Gastroesophageal sphincter (tissue), 4 donors: ENCODE measurements around the gene LBP. TPM values are rescaled to one million over a fixed set of nuclear protein-coding genes. Genes with fewer than 3 reads are reported as not detected.
A peak's percentile ranks its signal among the peaks of the same experiment; 100 is the strongest.

ENCODE experiments used
- ATAC-seq: fragments of 150-250 bp; one replicate; pipeline ENCODE4 v1.9.1; 2016; ENCODE audit warnings: mild to moderate bottlenecking, moderate library complexity
- H3K27ac ChIP-seq, 4 donors: fragments of 200-600 bp; sonication (generic) in 3 of 4; 1 replicate in 3 of 4; 2 replicates in 1 of 4; pipeline ENCODE4 v1.5.1; 2016 to 2019
- H3K27me3 ChIP-seq: fragments of 200-600 bp; sonication (generic); one replicate; pipeline ENCODE4 v1.5.1; 2019
- H3K36me3 ChIP-seq, 2 donors: fragments of 200-600 bp; sonication (generic); one replicate each; pipeline ENCODE4 v1.5.1; 2019; ENCODE audit warnings: control low read depth in 1 of 2
- H3K4me1 ChIP-seq, 3 donors: fragments of 200-600 bp; sonication (generic); 1 replicate in 2 of 3; 2 replicates in 1 of 3; pipeline ENCODE4 v1.5.1; 2016 to 2019; ENCODE audit warnings: control low read depth in 2 of 3
- H3K4me3 ChIP-seq, 2 donors: fragments of 200-600 bp; sonication (generic); one replicate each; pipeline ENCODE4 v1.5.1; 2019; ENCODE audit warnings: mild to moderate bottlenecking in 1 of 2, moderate library complexity in 1 of 2
- H3K9me3 ChIP-seq, 3 donors: fragments of 200-600 bp; sonication (generic); one replicate each; pipeline ENCODE4 v1.5.1; 2017 to 2019; ENCODE audit warnings: control low read depth in 2 of 3
- EP300 ChIP-seq: sonication (generic); formaldehyde crosslinking; IDR thresholded peaks from one replicate; pipeline ENCODE4 v1.6.1; 2017; ENCODE audit warnings: antibody characterized with exemption, mild to moderate bottlenecking
- POLR2A ChIP-seq, 2 donors: fragments of 450-650 bp; IDR thresholded peaks; one replicate each; pipeline ENCODE4 v1.6.1; 2017; ENCODE audit warnings: antibody characterized with exemption in 2 of 2, mild to moderate bottlenecking in 2 of 2, moderate library complexity in 1 of 2
- POLR2AphosphoS5 ChIP-seq: sonication (generic); formaldehyde crosslinking; IDR thresholded peaks from one replicate; pipeline ENCODE4 v1.6.1; 2017; ENCODE audit warnings: antibody characterized with exemption
- WGBS, 2 donors: methylation state at CpG; one replicate each; pipeline ENCODE4 v1.1.5; 2018; ENCODE audit warnings: low coverage in 1 of 2; 5-methylcytosine and 5-hydroxymethylcytosine counted together
- total RNA-seq, 4 donors: library from RNA; depleted of rRNA; stranded (reverse); fragments of >200 nt; gene quantifications; one replicate each; pipeline ENCODE4 v1.1.0, GENCODE V29; 2016
- TF ChIP-seq, protein P1 (sequence below), 4 experiments: fragments of 200-600 bp in 2 of 4; fragments of 450-650 bp in 2 of 4; sonication (generic) in 1 of 4; IDR thresholded peaks; one replicate each; pipeline ENCODE4 v1.5.1; 2017 to 2019; ENCODE audit warnings: antibody characterized with exemption in 4 of 4, mild to moderate bottlenecking in 2 of 4, moderate library complexity in 2 of 4

The LBP gene
- total RNA-seq, 4 donors from 2014 or later, result 0.19 to 1.8 TPM; not detected in 2

DNA sequence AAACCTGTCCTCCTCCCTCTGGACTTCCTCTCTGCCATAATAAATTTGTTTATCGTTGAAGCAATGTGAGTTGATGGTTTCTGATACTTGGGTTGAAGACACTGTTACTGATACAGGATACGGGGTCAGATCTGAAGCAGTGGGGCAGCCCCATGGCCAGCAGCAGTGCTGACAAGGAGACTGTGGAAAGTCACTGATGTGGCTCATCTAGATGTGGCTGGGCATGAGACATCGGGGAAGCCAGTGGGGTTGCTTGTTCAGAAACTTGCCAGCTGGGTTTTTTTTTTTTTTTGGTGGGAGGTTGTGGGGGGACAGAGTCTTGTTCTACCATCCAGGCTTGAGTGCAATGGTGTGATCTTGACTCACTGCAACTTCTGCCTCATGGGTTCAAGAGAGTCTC lies 45.0 kb upstream of the LBP start:
- H3K9me3 ChIP-seq, result no peaks in the 10 kb centered on the region
- no peak overlapping the region for H3K4me3 ChIP-seq
- WGBS, 2 donors, result 78 to 90% methylated on average over 3 of the region's 3 CpGs
- no peaks in the 10 kb centered on the region for H3K36me3 ChIP-seq
- no peak for ATAC-seq
- H3K27me3 ChIP-seq, result peaks cover 34% of the 10 kb centered on the region
- no peak overlapping the region for H3K27ac ChIP-seq
- peaks cover 0 to 22% (median 4%) of the 10 kb centered on the region in 3 donors for H3K4me1 ChIP-seq
- TF ChIP-seq, protein P1, sequence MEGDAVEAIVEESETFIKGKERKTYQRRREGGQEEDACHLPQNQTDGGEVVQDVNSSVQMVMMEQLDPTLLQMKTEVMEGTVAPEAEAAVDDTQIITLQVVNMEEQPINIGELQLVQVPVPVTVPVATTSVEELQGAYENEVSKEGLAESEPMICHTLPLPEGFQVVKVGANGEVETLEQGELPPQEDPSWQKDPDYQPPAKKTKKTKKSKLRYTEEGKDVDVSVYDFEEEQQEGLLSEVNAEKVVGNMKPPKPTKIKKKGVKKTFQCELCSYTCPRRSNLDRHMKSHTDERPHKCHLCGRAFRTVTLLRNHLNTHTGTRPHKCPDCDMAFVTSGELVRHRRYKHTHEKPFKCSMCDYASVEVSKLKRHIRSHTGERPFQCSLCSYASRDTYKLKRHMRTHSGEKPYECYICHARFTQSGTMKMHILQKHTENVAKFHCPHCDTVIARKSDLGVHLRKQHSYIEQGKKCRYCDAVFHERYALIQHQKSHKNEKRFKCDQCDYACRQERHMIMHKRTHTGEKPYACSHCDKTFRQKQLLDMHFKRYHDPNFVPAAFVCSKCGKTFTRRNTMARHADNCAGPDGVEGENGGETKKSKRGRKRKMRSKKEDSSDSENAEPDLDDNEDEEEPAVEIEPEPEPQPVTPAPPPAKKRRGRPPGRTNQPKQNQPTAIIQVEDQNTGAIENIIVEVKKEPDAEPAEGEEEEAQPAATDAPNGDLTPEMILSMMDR (IDR thresholded peaks at IDR 0.05), result no peak
- TF ChIP-seq POLR2A (IDR thresholded peaks at IDR 0.05) (no peak), POLR2AphosphoS5 (no peak), EP300 (no peak)

DNA sequence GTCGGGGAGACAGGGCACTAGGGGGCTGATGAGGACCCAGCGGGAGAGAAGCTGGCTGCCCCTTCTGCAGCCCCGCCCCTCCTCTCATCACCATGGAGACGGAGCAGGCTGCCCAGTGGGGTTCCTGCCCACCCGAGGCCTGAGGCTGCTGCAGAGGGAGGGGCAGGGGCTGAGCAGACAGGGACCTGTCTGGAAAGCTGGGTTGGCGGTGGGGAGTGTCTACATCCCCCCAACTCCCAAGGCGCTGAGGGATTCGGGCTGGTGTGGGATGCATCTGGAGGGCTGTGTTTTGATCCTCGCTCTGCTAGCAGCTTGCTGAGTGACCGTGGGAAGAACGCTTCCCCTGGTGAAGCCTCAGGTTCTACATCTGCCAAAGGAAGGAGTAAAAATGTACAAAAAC lies 43.5 kb upstream of the LBP start:
- Histone ChIP-seq H3K27me3 (peaks cover 42% of the 10 kb centered on the region), H3K4me1 (peaks cover 0 to 22% (median 4%) of the 10 kb centered on the region in 3 donors), H3K36me3 (no peaks in the 10 kb centered on the region), H3K27ac (no peak overlapping the region), H3K4me3 (no peak overlapping the region), H3K9me3 (no peaks in the 10 kb centered on the region)
- no peak for ATAC-seq
- TF ChIP-seq POLR2A (IDR thresholded peaks at IDR 0.05), result no peak
- no peak for TF ChIP-seq POLR2AphosphoS5
- WGBS, 2 donors, result 20 to 25% methylated on average over 1 to 8 of the region's 11 CpGs

DNA sequence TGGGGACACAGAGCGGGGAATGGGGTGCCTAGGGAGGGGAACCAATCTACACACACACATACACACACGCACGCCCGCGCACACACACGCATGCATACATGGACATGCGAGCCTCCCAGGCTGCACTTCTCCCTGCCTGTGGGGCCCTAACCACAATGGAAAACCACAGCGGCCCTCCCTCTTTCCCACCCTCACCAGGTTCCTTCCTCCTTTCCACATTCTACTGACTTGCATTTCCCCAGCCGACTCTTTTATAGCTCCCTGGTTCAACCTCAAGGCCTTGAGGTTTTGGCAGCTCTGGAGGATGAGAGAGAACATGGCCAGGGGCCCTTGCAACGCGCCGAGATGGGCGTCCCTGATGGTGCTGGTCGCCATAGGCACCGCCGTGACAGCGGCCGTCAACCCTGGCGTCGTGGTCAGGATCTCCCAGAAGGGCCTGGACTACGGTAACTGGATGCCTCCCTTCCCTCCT lies 42.3 kb upstream of the LBP start, which contains the start of gene BPI:
BPI (plus strand) TSS at position 249 of the 472 bp plus-strand sequence; CDS start at position 317, 68 bp downstream.
- Histone ChIP-seq H3K4me3 (no peak within 1 kb of the TSS), H3K9me3 (no peaks in the 10 kb centered on the region), H3K36me3 (no peaks in the 10 kb centered on the region), H3K4me1 (peaks cover 0 to 14% (median 4%) of the 10 kb centered on the region in 3 donors), H3K27ac (no peak within 1 kb of the TSS), H3K27me3 (peaks cover 42% of the 10 kb centered on the region)
- ATAC-seq, result no peak
- 53 to 73% methylated on average over 3 to 5 of the region's 21 CpGs for WGBS, 2 donors
- TF ChIP-seq, protein P1 (IDR thresholded peaks at IDR 0.05), result no peak
- TF ChIP-seq POLR2A (IDR thresholded peaks at IDR 0.05) (no peak), EP300 (no peak), POLR2AphosphoS5 (no peak)

DNA sequence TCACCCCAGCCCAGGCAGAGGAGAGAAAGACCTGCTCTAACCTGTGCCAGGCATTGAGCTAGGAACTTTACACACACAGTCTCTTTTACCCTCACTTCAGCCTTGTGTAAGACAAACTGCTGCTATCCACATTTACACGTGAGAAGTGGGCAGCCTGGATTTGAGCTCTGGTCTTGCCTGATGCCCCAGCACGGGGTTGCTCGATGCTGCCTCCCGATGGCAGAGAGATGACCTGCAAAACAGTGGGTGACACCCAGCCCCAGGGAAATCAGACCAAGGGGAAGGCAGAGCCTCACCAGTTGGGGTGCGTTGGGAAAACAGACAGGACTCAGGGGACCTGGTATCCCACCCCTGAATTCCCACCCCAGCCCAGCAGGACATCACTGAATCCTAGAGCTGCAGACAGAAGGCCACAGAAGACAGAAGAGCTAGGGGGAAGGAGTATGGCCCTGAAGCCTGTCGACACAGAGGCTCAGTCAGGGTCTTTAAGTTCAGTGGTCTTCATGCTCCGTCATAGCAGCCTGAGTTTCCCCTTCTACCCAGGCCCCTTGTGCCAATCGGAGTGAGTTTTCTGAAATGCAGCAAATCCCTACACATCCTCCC lies 41.3 kb upstream of the LBP start:
- H3K4me3 ChIP-seq, result no peak overlapping the region
- TF ChIP-seq, protein P1 (IDR thresholded peaks at IDR 0.05), result peak in 3 of 4 experiments; percentile 15 to 46 (median 38)
- TF ChIP-seq POLR2AphosphoS5, result no peak
- H3K27ac ChIP-seq, result no peak overlapping the region
- no peaks in the 10 kb centered on the region for H3K36me3 ChIP-seq
- no peaks in the 10 kb centered on the region for H3K9me3 ChIP-seq
- WGBS, 2 donors, result 82 to 94% methylated on average over 3 of the region's 8 CpGs
- peaks cover 0 to 4% (median under 1%) of the 10 kb centered on the region in 3 donors for H3K4me1 ChIP-seq
- no peak for ATAC-seq
- peaks cover 46% of the 10 kb centered on the region for H3K27me3 ChIP-seq

DNA sequence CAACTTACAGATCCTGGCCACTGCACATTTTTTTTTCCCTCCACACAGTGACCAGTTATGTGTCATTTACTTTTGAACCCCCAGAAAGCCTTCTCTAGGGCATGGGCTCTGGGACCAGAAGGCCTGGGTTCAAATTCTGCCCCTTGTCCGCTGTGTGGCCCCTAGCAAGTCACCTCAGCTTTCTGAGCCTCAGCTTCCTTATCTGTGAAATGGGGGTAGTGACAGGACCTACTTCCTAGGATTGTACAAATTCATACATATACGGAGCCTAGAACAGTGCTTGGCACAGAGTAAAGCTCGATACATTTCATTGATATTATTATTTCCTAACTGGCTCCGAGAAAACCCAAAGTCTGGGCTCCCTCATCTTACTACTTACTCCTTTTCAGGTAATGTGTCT lies 40.7 kb upstream of the LBP start:
- Histone ChIP-seq H3K27me3 (peaks cover 47% of the 10 kb centered on the region), H3K27ac (no peak overlapping the region), H3K36me3 (no peaks in the 10 kb centered on the region), H3K9me3 (no peaks in the 10 kb centered on the region), H3K4me3 (no peak overlapping the region), H3K4me1 (no peaks in the 10 kb centered on the region)
- TF ChIP-seq POLR2A (IDR thresholded peaks at IDR 0.05) (no peak), POLR2AphosphoS5 (no peak), EP300 (no peak)
- WGBS, 2 donors, result 82 to 94% methylated on average over 4 of the region's 4 CpGs
- ATAC-seq, result no peak

DNA sequence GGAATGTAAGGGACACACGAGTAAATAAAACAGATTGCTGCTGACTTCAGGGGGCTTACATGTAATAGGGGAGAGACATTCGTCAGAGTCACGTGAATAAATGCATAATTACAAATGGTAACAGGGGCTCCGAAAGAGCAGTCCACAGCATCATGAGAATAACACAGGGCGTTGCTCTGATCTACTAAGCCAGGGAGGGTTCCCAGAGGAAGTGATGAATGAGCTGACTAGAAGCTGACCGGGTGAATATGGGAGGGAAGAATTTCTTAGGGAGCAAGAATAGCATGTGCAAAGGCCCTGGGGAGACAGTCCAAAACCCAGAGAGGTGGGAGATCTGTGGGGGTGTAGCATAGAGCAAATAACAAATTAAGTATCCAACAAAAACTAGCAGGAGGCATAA lies 39.9 kb upstream of the LBP start:
- no peak for TF ChIP-seq POLR2A (IDR thresholded peaks at IDR 0.05)
- no peak for TF ChIP-seq EP300
- no peak for TF ChIP-seq POLR2AphosphoS5
- TF ChIP-seq, protein P1 (IDR thresholded peaks at IDR 0.05), result no peak
- WGBS, 2 donors, result 82 to 90% methylated on average over 4 to 5 of the region's 6 CpGs
- no peak for ATAC-seq
- Histone ChIP-seq H3K4me1 (no peaks in the 10 kb centered on the region), H3K27ac (no peak overlapping the region), H3K9me3 (no peaks in the 10 kb centered on the region), H3K27me3 (peaks cover 47% of the 10 kb centered on the region), H3K4me3 (no peak overlapping the region), H3K36me3 (no peaks in the 10 kb centered on the region)
